OCI-LY3 (cell line): ENCODE data around the gene MEI4.
A peak's percentile ranks its signal among the peaks of the same experiment; 100 is the strongest.

Experiments used
- H2AFZ ChIP-seq: fragments of 200-600, 300-600 bp; shearing (Covaris generic); 2 replicates; pipeline ENCODE4 v1.6.0; 2014; ENCODE audit warnings: antibody characterized with exemption, low read depth, low read length
- H3K27ac ChIP-seq: fragments of 200-600, 300-600 bp; sonication (generic); 2 replicates; pipeline ENCODE4 v1.5.1; 2014; ENCODE audit warnings: mild to moderate bottlenecking, low read length, moderate library complexity, mixed read lengths
- H3K27me3 ChIP-seq: fragments of 200-600, 300-600 bp; sonication (generic); 2 replicates; pipeline ENCODE4 v1.6.1; 2014; ENCODE audit warnings: low read depth, low read length, mixed read lengths
- H3K36me3 ChIP-seq: fragments of 200-600, 300-600 bp; sonication (generic); replicated peaks from 2 replicates; pipeline ENCODE3; 2014; ENCODE audit warnings: low read depth, low read length, mixed read lengths
- H3K4me1 ChIP-seq: fragments of 300-600, 200-600 bp; sonication (generic); 2 replicates; pipeline ENCODE4 v1.6.1; 2014; ENCODE audit warnings: low read length, mixed read lengths
- H3K4me2 ChIP-seq: fragments of 200-600, 300-600 bp; sonication (generic); 2 replicates; pipeline ENCODE4 v1.6.1; 2014; ENCODE audit warnings: low read length, mixed read lengths
- H3K4me3 ChIP-seq: fragments of 300-600, 200-600 bp; sonication (generic); 2 replicates; pipeline ENCODE4 v1.5.1; 2014; ENCODE audit warnings: antibody characterized with exemption, mild to moderate bottlenecking, low read length, moderate library complexity
- H3K79me2 ChIP-seq: fragments of 300-600, 200-600 bp; shearing (Covaris generic); 2 replicates; pipeline ENCODE4 v1.6.1; 2014; ENCODE audit warnings: mild to moderate bottlenecking, low read length, mixed read lengths
- H3K9ac ChIP-seq: fragments of 300-600, 200-600 bp; shearing (Covaris generic); 2 replicates; pipeline ENCODE4 v1.6.0; 2014; ENCODE audit warnings: mild to moderate bottlenecking, low read length, moderate library complexity
- H3K9me3 ChIP-seq: fragments of 200-600, 300-600 bp; shearing (Covaris generic); 2 replicates; pipeline ENCODE4 v1.6.1; 2014; ENCODE audit warnings: low read length, mixed read lengths; ENCODE audit not compliant: insufficient read depth
- H4K20me1 ChIP-seq: fragments of 200-600, 300-600 bp; sonication (generic); 2 replicates; pipeline ENCODE4 v1.6.1; 2016; ENCODE audit warnings: low read length, mixed read lengths; ENCODE audit not compliant: insufficient read depth
- CTCF ChIP-seq: fragments of 200-600, 300-600 bp; sonication (generic); IDR thresholded peaks from 2 replicates; pipeline ENCODE4 v1.5.1; 2014; ENCODE audit warnings: antibody characterized with exemption, low read length, low read depth
- EZH2phosphoT487 ChIP-seq: fragments of 200-600 bp; shearing (Covaris generic); IDR thresholded peaks from 2 replicates; pipeline ENCODE4 v1.6.1; 2018; ENCODE audit warnings: antibody characterized with exemption, mixed run types, low read depth

The MEI4 gene

GRCh38 chr6:77837034-77837784 lies 184.4 kb downstream of the MEI4 start:
- 0 out of 2 replicates have a peak overlapping the region, but pooled peaks have one; percentile 14 for H3K4me3 ChIP-seq
- H3K9me3 ChIP-seq = no peaks in the 10 kb centered on the region
- no peak overlapping the region for H3K9ac ChIP-seq
- H3K79me2 ChIP-seq = no peaks in the 10 kb centered on the region
- H2AFZ ChIP-seq = peak overlapping the region; percentile 72
- peak overlapping the region; percentile 12; the same call in 1 of the 2 replicates for H3K27ac ChIP-seq
- peak overlapping the region; percentile 49 for H3K4me2 ChIP-seq
- TF ChIP-seq CTCF (no peak), EZH2phosphoT487 (no peak)
- H4K20me1 ChIP-seq = no peaks in the 10 kb centered on the region
- no peaks in the 10 kb centered on the region for H3K36me3 ChIP-seq
- H3K27me3 ChIP-seq = no peaks in the 10 kb centered on the region
- H3K4me1 ChIP-seq = peaks cover 22% of the 10 kb centered on the region

- H3K4me1 ChIP-seq = peaks cover 25% of the 10 kb centered on the region
- H3K36me3 ChIP-seq = no peaks in the 10 kb centered on the region
- TF ChIP-seq EZH2phosphoT487 (no peak), CTCF (no peak)
- H3K9ac ChIP-seq = no peak overlapping the region
- H3K9me3 ChIP-seq = no peaks in the 10 kb centered on the region
- H4K20me1 ChIP-seq = no peaks in the 10 kb centered on the region
- no peaks in the 10 kb centered on the region for H3K79me2 ChIP-seq
- H3K4me2 ChIP-seq = no peak overlapping the region
- H3K27ac ChIP-seq = no peak overlapping the region
- no peak overlapping the region for H3K4me3 ChIP-seq
- H3K27me3 ChIP-seq = no peaks in the 10 kb centered on the region
- no peak overlapping the region; the same call in 1 of the 2 replicates for H2AFZ ChIP-seq
These were observed 186.5 kb downstream of the MEI4 start for GRCh38 chr6:77839292-77839691.

GRCh38 chr6:77844822-77845221 lies 192.0 kb downstream of the MEI4 start:
- no peaks in the 10 kb centered on the region for H3K36me3 ChIP-seq
- H3K4me1 ChIP-seq = peaks cover 9% of the 10 kb centered on the region
- H3K4me3 ChIP-seq = no peak overlapping the region
- H3K9me3 ChIP-seq = no peaks in the 10 kb centered on the region
- no peaks in the 10 kb centered on the region for H3K79me2 ChIP-seq
- H3K27me3 ChIP-seq = no peaks in the 10 kb centered on the region
- H4K20me1 ChIP-seq = no peaks in the 10 kb centered on the region
- H3K9ac ChIP-seq = no peak overlapping the region
- H3K4me2 ChIP-seq = no peak overlapping the region
- no peak overlapping the region for H3K27ac ChIP-seq
- TF ChIP-seq CTCF (no peak), EZH2phosphoT487 (no peak)
- no peak overlapping the region for H2AFZ ChIP-seq

GRCh38 chr6:77853401-77853800 lies 200.6 kb downstream of the MEI4 start:
- H3K4me3 ChIP-seq = no peak overlapping the region
- no peaks in the 10 kb centered on the region for H3K9me3 ChIP-seq
- H3K36me3 ChIP-seq = no peaks in the 10 kb centered on the region
- no peak overlapping the region for H3K9ac ChIP-seq
- no peak overlapping the region for H3K4me2 ChIP-seq
- no peaks in the 10 kb centered on the region for H3K79me2 ChIP-seq
- H3K4me1 ChIP-seq = no peaks in the 10 kb centered on the region
- no peak overlapping the region for H2AFZ ChIP-seq
- H4K20me1 ChIP-seq = no peaks in the 10 kb centered on the region
- no peaks in the 10 kb centered on the region for H3K27me3 ChIP-seq
- no peak overlapping the region for H3K27ac ChIP-seq
- TF ChIP-seq EZH2phosphoT487 (no peak), CTCF (no peak)
